HL-60 (cell line): ENCODE measurements around the gene TIMP2.

Source experiments
- DNase-seq, 2 experiments: peaks; one replicate each; pipeline ENCODE4 v3.0.0-alpha.2; 2010 to 2020; ENCODE audit warnings: low read depth in 1 of 2, low spot score in 1 of 2
- H3K27ac ChIP-seq: fragments of 250-450 bp; sonication (Bioruptor Pico); replicated peaks from 2 replicates; pipeline ENCODE4 v1.5.1; 2020; ENCODE audit warnings: mild to moderate bottlenecking, moderate library complexity
- H3K27me3 ChIP-seq: fragments of 250-450 bp; sonication (Bioruptor Pico); 2 replicates; pipeline ENCODE4 v1.5.1; 2021; ENCODE audit warnings: mild to moderate bottlenecking, moderate library complexity; ENCODE audit not compliant: insufficient read depth, poor library complexity, severe bottlenecking
- H3K4me3 ChIP-seq: replicated peaks from 2 replicates; pipeline ENCODE4 v1.5.1; 2011; ENCODE audit warnings: mild to moderate bottlenecking, control low read depth, low read length; ENCODE audit not compliant: insufficient read depth
- CTCF ChIP-seq: IDR thresholded peaks from one replicate; pipeline ENCODE4 v1.5.1; 2011; ENCODE audit warnings: low read length, control low read depth, inconsistent platforms; ENCODE audit not compliant: insufficient read depth
- GABPA ChIP-seq: IDR thresholded peaks from 2 replicates; pipeline ENCODE4 v1.6.1; 2012; ENCODE audit warnings: low read depth
- POLR2AphosphoS5 ChIP-seq: IDR thresholded peaks from 2 replicates; pipeline ENCODE4 v1.6.1; 2012; ENCODE audit warnings: low read depth
- REST ChIP-seq: IDR thresholded peaks from 2 replicates; pipeline ENCODE4 v1.6.1; 2012; ENCODE audit warnings: low read depth; ENCODE audit not compliant: insufficient replicate concordance
- SPI1 ChIP-seq: IDR thresholded peaks from 2 replicates; pipeline ENCODE4 v1.6.1; 2012; ENCODE audit warnings: low read depth, mild to moderate bottlenecking, borderline replicate concordance

The TIMP2 gene

GRCh38 chr17:78923660-78924453, 1.3 kb downstream of the TIMP2 start:
- DNase-seq: peak in 1 of 2 experiments; percentile 88
- H3K27ac ChIP-seq: peak overlapping the region; percentile 56
- no peaks in the 10 kb centered on the region for H3K27me3 ChIP-seq
- TF ChIP-seq REST: no peak
- no peak for TF ChIP-seq CTCF
- TF ChIP-seq GABPA: no peak
- TF ChIP-seq SPI1: no peak
- TF ChIP-seq POLR2AphosphoS5: no peak
- peak overlapping the region; percentile 48 for H3K4me3 ChIP-seq

- H3K27me3 ChIP-seq: no peaks in the 10 kb centered on the region
- H3K27ac ChIP-seq: peak overlapping the region; percentile 44; the same call in 1 of the 2 replicates
- peak in 1 of 2 experiments; percentile 36 for DNase-seq
- H3K4me3 ChIP-seq: peak overlapping the region; percentile 8; the same call in 1 of the 2 replicates
- TF ChIP-seq POLR2AphosphoS5: no peak
- no peak for TF ChIP-seq GABPA
- TF ChIP-seq CTCF: no peak
- TF ChIP-seq REST: no peak
- TF ChIP-seq SPI1: no peak
Observed at GRCh38 chr17:78922816-78923498, 2.2 kb downstream of the TIMP2 start.

GRCh38 chr17:78921437-78921971, 3.7 kb downstream of the TIMP2 start:
- Histone ChIP-seq H3K4me3 (no peak overlapping the region), H3K27me3 (no peaks in the 10 kb centered on the region), H3K27ac (no peak overlapping the region)
- TF ChIP-seq POLR2AphosphoS5: no peak
- no peak for TF ChIP-seq CTCF
- TF ChIP-seq SPI1: no peak
- TF ChIP-seq GABPA: no peak
- no peak for TF ChIP-seq REST
- no peak for DNase-seq
